Measurements from ENCODE around the gene CHRNA3.

Gene CHRNA3

DNA sequence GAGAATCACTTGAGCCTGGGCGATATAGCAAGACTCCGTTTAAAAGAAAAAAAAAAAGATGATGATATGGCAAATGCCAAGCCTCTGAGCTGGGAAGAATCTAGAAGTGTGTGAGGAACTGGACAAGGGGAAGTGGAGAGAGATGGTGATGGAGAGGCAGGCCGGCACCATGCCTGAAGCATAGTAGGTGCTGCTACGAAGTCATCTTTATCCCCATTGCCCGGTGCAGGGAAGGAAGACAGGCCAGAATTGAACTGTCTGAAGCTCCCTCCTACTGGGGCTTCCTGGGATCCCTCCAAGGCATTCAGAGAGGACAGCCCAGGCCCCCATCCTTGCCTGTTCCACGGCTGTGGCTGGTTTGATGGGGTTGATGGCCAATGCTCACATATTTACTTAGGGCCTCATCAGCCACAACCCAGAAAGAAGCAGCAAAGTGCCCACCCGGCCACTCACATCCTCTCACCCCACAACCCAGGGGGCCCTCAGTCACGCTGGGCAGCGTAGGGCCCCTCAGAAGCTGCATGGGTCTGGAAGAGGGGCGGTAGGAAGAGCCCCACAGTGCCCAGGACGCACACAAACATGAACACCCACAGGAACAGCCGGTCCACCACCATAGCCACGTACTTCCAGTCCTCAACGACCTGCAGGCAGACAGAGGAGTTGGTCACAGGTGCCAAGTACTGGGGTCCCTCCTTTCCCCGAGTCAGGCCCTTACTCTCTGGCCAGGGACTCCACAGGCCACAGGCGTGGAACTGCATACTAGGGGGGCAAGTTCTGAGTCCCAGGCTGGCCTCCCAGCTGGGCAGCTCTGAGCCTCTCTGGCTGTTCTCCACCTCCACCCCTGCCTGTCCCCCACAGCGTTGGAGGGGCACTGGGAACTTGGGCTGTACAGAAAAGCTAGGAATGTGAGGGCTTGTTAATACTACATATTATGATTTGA is 4.1 kb upstream of the CHRNA3 start:
- no peak overlapping the region for H3K4me3 ChIP-seq (replicated peaks in 1 of 2; ENCODE audit: low read depth in 2 of 2, low read length in 2 of 2)
- TF ChIP-seq, protein P1, sequence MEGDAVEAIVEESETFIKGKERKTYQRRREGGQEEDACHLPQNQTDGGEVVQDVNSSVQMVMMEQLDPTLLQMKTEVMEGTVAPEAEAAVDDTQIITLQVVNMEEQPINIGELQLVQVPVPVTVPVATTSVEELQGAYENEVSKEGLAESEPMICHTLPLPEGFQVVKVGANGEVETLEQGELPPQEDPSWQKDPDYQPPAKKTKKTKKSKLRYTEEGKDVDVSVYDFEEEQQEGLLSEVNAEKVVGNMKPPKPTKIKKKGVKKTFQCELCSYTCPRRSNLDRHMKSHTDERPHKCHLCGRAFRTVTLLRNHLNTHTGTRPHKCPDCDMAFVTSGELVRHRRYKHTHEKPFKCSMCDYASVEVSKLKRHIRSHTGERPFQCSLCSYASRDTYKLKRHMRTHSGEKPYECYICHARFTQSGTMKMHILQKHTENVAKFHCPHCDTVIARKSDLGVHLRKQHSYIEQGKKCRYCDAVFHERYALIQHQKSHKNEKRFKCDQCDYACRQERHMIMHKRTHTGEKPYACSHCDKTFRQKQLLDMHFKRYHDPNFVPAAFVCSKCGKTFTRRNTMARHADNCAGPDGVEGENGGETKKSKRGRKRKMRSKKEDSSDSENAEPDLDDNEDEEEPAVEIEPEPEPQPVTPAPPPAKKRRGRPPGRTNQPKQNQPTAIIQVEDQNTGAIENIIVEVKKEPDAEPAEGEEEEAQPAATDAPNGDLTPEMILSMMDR (IDR thresholded peaks at IDR 0.05; ENCODE audit: low read depth, low read length), result no peak
- DNase-seq (ENCODE audit: low read depth in 2 of 2), result no peak

DNA sequence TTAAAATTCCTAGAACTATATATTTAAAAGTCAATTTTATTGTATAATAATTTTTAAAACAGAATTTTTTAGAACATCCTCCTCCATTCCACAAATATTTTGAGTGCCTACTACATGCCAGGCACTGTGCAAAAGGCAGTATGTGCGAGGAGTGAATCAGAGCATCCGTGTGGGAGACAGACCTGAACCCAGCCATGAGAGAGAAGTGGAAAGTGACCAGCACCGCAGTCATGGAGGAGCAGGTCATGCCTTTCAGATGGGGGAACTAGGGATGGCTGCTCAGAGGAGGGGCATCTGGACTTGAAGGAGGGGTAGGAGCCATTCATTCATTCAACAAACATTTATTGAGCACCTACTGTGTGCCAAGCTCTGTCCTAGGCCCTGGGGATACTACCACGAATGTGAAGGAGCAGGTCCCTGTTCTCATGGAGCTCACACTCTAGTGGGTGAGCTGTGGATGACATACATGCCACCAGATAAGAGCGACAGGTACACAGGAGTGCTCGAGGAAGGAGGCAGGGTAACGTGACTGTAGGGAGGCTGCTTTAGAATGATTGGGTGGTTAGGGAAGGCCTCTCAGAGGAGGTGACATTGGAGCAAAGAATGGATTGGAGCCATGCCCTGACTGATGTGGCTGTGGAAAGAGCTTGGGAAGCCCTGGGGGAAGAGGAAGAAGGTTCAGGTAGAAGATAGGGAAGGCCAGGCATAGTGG is 3.1 kb upstream of the CHRNA3 start:
- H3K4me3 ChIP-seq (replicated peaks in 1 of 2; ENCODE audit: low read depth in 2 of 2, low read length in 2 of 2), result no peak overlapping the region
- TF ChIP-seq, protein P1 (IDR thresholded peaks at IDR 0.05; ENCODE audit: low read depth, low read length), result no peak
- DNase-seq (ENCODE audit: low read depth in 2 of 2), result no peak

DNA sequence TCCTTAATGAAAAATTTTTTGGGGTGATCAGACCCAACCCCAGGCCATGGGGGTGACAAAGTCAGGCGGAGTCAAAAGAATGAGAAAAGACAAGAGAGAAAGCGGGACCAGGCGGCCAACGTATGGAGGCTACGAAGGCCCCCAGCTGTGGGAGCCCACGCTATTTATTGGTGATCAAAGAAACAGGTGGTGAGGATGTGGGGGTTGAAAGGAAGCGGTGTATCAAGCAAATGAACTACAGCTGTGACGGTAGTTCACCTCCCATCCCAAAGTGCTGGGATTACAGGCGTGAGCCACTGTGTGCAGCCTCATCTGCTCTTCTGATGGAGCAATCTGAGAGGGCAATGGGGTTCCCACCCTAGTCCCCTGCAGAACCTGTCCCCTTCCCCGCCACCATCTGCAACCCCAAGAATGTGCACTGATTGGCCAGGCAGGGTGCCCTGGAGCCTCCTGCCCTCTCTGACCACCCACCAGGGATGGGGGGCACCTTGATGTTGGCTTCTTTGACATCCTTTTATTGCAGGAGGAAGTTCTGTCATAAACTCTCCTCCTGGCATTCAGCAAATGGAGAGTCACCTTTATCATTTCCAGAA is 1.1 kb upstream of the CHRNA3 start:
- TF ChIP-seq, protein P1 (IDR thresholded peaks at IDR 0.05; ENCODE audit: low read depth, low read length), result no peak

DNA sequence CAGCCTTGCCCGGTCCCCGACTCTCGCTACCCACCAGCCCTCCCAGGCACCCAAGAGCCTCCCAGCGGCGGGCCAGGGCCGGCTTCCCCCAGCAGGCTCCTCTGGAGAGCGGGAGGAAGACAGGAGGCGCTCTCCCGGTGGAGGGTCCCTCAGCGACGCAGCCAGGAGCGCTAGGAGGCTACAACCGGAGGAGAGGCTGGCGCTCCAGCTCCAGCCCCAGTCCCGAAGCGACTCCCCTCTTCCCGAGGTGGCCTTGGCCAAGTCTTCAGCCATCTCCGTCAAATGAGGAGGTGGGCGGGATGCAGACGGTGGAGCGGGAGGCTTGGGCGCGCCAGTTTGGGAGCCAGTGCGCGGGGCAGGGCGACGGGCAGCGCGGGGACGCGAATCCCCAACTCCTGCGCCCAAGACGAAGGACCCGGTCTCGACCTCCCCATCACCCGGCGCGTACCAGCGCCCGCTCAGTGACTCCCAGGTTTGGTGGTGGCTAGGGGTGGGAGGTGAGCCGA is 722 bp downstream of the CHRNA3 start:
- DNase-seq (ENCODE audit: low read depth in 2 of 2), result peak; percentile 6 to 17
- H3K4me3 ChIP-seq (replicated peaks in 1 of 2; ENCODE audit: low read depth in 2 of 2, low read length in 2 of 2), result no peak overlapping the region
- TF ChIP-seq, protein P1 (IDR thresholded peaks at IDR 0.05; ENCODE audit: low read depth, low read length), result peak; percentile 32

More for the DNA sequence above, 1.1 kb upstream of the CHRNA3 start:
- H3K4me3 ChIP-seq (replicated peaks in 1 of 2; ENCODE audit: low read depth in 2 of 2, low read length in 2 of 2), result no peak overlapping the region
- DNase-seq (ENCODE audit: low read depth in 2 of 2), result no peak

DNA sequence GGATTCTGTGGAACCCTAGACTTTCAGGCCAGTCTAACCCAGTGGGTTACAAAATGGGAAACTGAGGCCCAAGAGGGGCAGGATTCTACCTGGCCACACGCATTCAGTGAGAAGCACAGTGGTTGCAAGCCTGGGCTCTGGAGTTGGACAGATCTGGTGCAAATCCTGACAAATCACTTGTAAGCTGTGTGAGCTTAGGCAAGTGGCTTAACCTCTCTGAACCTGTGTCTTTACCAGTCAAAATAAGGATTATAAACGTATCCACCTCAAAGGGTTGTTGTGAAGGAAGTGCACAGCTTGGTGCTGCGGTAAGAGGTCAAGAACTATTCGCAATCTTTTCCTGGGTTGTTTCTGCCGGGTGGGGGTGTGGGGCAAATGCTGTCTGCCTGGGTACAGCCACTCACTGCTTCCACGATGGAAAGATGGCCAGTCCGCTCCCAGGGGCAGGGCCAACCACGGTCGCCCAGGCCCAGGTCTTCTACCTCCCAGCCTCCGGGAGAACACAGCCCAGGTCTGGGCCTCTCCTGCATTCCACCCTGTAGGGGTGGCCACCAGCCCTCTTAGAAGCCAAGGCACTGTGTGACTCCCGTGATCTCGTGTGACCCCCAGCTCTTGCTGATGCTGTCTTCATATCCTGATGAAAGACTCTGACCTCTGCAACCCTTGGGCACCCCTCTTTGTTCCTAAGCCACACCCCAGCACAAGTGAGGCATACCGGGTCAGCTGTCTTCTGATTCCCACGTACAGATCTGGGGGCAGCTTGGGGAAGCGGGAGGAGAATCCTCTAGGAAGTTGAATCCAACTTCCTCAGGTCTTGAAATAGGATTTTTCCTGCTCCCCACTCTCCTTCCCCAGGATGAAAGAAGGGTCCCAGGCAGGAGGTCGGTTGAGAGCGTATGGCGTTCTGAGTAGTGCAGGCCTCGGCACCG is 1.5 kb downstream of the CHRNA3 start:
- H3K4me3 ChIP-seq (replicated peaks in 1 of 2; ENCODE audit: low read depth in 2 of 2, low read length in 2 of 2), result no peak overlapping the region
- TF ChIP-seq, protein P1 (IDR thresholded peaks at IDR 0.05; ENCODE audit: low read depth, low read length), result no peak
- DNase-seq (ENCODE audit: low read depth in 2 of 2), result no peak

Measured in cardiac fibroblast (primary cell).